Measurements from ENCODE around the gene GSTM4. TPM values are rescaled to one million over a fixed set of nuclear protein-coding genes. Genes with fewer than 3 reads are reported as not detected.

GSTM4 gene
- total and polyA plus RNA-seq, 9 of the 15 experiments (the other 6 are each of a cell fraction or from before 2014, with no cell fraction given), result 18.8 to 53.4 (median 38.8) TPM

- TF ChIP-seq PHTF2 (CRISPR knock-in tag; IDR thresholded peaks at IDR 0.05), result no peak
- TF ChIP-seq CTCF (IDR thresholded peaks at IDR 0.05 in 2 of 3, conservative IDR thresholded peaks at IDR 0.05 in 1 of 3; ENCODE audit: insufficient read depth in 2 of 3, low read depth in 1 of 3, low read length in 3 of 3), result no peak
- no peak for TF ChIP-seq JUNB (CRISPR knock-in tag; conservative IDR thresholded peaks at IDR 0.05)
- no peak for TF ChIP-seq ZNF280A (IDR thresholded peaks at IDR 0.05; ENCODE audit: low read depth, partially characterized antibody)
- TF ChIP-seq PTTG1 (tag; IDR thresholded peaks at IDR 0.05; ENCODE audit: low read depth), result no peak
- TF ChIP-seq, protein P1, sequence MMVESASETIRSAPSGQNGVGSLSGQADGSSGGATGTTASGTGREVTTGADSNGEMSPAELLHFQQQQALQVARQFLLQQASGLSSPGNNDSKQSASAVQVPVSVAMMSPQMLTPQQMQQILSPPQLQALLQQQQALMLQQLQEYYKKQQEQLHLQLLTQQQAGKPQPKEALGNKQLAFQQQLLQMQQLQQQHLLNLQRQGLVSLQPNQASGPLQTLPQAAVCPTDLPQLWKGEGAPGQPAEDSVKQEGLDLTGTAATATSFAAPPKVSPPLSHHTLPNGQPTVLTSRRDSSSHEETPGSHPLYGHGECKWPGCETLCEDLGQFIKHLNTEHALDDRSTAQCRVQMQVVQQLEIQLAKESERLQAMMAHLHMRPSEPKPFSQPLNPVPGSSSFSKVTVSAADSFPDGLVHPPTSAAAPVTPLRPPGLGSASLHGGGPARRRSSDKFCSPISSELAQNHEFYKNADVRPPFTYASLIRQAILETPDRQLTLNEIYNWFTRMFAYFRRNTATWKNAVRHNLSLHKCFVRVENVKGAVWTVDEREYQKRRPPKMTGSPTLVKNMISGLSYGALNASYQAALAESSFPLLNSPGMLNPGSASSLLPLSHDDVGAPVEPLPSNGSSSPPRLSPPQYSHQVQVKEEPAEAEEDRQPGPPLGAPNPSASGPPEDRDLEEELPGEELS (CRISPR knock-in tag; IDR thresholded peaks at IDR 0.05; ENCODE audit: borderline replicate concordance), result no peak
- no peak for TF ChIP-seq FOXK1 (CRISPR knock-in tag; IDR thresholded peaks at IDR 0.05; ENCODE audit: borderline replicate concordance)
- TF ChIP-seq, protein P2, sequence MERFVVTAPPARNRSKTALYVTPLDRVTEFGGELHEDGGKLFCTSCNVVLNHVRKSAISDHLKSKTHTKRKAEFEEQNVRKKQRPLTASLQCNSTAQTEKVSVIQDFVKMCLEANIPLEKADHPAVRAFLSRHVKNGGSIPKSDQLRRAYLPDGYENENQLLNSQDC (CRISPR knock-in tag; IDR thresholded peaks at IDR 0.05), result no peak
- no peak for TF ChIP-seq RAD51 (IDR thresholded peaks at IDR 0.05; ENCODE audit: borderline replicate concordance, low read depth)
- no peak for TF ChIP-seq KDM2B (CRISPR knock-in tag; IDR thresholded peaks at IDR 0.05)
- no peak for TF ChIP-seq ZNF57 (CRISPR knock-in tag; IDR thresholded peaks at IDR 0.05)
- TF ChIP-seq SMC3 (conservative IDR thresholded peaks at IDR 0.05; ENCODE audit: insufficient read depth, low read depth, low read length), result no peak
- TF ChIP-seq ZNF436 (CRISPR knock-in tag; IDR thresholded peaks at IDR 0.05), result no peak
- TF ChIP-seq, protein P3, sequence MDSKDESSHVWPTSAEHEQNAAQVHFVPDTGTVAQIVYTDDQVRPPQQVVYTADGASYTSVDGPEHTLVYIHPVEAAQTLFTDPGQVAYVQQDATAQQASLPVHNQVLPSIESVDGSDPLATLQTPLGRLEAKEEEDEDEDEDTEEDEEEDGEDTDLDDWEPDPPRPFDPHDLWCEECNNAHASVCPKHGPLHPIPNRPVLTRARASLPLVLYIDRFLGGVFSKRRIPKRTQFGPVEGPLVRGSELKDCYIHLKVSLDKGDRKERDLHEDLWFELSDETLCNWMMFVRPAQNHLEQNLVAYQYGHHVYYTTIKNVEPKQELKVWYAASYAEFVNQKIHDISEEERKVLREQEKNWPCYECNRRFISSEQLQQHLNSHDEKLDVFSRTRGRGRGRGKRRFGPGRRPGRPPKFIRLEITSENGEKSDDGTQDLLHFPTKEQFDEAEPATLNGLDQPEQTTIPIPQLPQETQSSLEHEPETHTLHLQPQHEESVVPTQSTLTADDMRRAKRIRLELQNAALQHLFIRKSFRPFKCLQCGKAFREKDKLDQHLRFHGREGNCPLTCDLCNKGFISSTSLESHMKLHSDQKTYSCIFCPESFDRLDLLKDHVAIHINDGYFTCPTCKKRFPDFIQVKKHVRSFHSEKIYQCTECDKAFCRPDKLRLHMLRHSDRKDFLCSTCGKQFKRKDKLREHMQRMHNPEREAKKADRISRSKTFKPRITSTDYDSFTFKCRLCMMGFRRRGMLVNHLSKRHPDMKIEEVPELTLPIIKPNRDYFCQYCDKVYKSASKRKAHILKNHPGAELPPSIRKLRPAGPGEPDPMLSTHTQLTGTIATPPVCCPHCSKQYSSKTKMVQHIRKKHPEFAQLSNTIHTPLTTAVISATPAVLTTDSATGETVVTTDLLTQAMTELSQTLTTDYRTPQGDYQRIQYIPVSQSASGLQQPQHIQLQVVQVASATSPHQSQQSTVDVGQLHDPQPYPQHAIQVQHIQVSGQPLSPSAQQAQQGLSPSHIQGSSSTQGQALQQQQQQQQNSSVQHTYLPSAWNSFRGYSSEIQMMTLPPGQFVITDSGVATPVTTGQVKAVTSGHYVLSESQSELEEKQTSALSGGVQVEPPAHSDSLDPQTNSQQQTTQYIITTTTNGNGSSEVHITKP (IDR thresholded peaks at IDR 0.05; ENCODE audit: partially characterized antibody), result peak; percentile 64
- TF ChIP-seq POU5F1 (IDR thresholded peaks at IDR 0.05; ENCODE audit: borderline replicate concordance, low read depth, low read length, partially characterized antibody), result no peak
- no peak for TF ChIP-seq ZNF347 (CRISPR knock-in tag; IDR thresholded peaks at IDR 0.05; ENCODE audit: low read depth)
- TF ChIP-seq TBL1XR1 (IDR thresholded peaks at IDR 0.05; ENCODE audit: low read length in 2 of 2), result no peak
- TF ChIP-seq HNRNPLL (IDR thresholded peaks at IDR 0.05; ENCODE audit: low read depth, low read length, poor library complexity, severe bottlenecking), result peak; percentile 20
Measured at GRCh38 chr1:109667452-109668122, 11.7 kb downstream of the GSTM4 start, which contains the start of gene GSTM2 (continued).

All from K562 (cell line).